Suppressor macrophage (primary cell): Measurements from ENCODE around the gene VSIG10L.

ENCODE experiments used
- DNase-seq, 4 experiments: peaks; one replicate each; pipeline ENCODE4 v3.0.0-alpha.2; 2020 to 2022

The VSIG10L gene

DNA sequence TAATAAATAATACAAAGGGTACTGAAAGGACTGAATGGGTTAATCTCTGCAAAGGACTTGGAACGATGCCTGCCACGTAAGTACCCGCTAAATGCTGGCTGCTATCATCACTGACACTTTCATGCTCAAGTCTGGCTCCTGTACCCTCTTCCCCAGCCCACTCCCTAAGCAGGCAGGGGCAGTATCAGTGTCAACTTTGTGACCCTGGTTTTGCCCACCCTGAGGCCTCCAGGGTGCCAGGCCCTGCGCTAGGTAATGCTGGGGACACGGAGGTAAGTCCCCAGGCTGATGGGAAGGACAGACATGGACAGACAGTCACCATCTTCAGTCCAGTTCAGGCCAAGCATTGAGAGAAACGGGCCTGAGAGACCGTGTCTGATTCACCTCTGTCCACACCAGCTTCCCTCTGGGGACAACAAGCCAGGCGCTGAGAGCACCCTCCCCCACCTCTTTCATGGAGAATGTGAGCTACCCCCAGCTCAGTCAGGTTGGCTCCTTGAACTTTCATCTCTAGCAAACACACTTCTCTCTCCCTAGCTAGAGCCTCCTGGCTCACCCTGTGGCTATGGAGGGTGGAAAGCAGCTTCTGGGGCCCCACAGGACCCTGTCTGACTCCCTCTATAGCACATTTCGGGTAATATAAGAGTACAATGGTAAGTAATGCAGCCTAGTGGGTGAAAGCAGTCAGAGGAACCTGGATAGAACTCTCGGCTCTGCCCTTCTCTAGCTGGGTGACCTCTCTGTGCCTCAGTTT, 23.4 kb upstream of the VSIG10L start:
- peak; percentile 35 to 47 (median 42) for DNase-seq

DNA sequence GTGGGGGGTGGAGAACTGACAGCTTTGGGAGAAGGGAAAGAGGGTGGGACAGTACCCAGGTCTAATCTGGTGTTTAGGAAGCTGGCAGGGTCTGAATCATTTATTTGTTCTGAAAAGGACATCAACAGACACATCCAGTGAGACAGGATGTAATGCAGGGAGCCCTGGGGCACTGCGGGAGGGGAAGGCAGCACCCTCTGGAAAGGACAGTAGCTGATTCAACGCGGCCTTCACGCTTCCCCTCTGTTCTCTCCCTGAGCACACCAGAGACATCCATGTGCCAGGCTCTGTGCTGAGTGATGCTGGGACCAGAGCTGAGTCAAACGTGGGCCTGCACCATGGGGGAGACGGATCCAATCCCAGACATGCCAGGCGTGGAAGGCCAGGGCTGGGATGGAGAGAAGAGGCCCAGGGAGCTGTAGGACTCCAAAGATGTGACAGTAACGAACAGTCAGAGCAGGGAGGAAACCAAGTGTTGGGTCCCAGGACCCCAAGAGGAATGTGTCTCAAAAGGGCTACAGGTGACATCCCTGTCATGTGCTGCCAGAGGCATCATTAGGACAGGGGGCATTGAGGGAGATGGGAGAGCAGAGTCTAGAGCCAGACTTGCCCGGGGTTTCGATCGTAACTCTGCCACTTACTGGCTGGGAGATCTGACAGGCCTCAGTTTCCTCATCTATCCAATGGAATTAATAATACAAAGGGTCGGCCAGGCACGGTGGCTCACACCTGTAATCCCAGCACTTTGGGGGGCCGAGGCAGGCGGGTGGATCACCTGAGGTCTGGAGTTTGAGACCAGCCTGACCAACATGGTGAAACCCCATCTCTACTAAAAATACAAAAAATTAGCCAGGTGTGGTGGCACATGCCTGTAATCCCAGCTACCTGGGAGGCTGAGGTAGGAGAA, 22.5 kb upstream of the VSIG10L start:
- no peak for DNase-seq

DNA sequence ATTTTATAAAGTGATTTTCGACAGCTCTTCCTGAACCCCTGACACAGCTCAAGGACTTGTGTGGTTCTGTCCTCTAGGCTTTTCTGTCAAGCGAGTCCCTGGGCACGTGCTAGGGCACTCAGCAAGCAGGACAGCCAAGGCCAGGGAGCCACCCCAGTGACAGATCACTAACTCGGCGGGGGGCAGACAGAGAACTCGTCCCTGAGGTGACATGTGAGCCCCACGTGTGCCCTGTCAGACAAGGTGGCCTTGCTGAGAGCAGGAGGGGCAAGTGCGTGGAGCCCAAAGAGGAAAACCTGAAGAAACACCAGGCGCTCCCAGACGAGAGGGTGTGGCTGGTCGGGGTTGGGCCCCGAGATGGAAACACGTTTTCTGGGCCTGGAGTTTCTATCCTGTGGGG, 19.3 kb upstream of the VSIG10L start:
- no peak for DNase-seq

DNA sequence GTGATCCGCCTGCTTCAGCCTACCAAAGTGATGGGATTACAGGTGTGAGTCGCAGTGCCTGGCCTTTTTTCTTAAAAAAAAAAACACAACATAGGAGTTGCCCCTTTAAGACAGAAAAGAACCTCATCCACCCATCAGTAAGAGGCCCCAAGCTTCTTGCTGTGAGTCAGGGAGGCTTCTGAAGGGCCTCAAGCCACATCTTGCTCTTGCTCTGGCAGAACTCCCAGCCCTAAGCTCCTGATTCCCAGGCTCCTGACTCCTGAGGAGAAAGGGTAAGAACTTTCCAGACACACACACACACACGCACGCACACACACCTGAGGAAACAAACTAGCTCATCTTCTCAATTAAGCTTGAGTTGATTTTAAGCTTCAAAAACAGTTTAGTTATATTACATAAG, 17.4 kb upstream of the VSIG10L start:
- no peak for DNase-seq

DNA sequence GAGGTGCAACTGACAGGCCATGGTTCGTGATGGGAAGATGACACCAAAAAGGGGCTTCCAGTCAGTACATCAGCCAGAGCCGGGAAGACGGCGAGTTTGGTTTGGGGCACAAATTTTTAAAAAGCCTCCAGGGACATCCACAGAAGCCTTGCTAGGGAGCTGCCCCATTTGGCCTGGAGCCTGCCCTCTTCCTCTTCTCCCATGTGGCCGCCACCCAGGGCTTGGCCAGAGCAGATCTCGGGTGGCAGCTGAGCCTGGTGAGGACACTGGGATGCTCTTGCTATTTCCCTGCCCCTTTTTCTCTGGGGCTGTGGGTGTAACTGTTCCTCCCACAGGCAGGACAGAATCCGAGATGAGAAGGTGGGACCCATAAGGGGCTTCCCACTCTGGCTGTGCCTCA, 16.0 kb upstream of the VSIG10L start:
- DNase-seq, result no peak

DNA sequence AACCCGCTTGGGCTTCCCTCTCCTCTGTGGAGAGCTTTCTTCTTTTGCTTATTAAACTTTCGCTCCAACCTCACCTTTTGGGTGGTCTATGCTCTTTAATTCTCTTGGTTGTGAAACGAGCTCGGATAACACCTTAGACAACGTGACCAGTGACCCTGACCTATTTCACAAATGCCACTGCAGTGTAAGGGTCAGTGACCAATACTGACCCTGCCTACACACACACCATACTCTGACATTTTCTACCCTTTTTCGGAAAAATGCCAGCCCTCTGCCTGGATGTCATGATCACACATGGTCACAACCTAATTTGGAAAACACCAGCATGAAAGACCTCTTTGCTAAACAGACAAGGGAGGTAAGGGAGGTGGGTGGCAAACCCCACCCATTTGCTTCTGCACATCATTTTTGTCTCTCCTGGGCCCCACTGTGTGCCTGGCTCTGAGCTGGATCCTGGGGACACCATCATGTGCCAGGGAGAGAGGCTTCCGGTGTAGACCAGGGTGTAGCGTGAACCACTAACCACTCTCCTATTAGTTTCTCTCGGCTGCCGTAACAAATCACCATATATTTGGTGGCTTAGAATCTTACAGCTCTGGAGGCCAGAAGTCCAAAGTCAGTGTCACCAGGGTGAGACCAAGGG, 14.3 kb upstream of the VSIG10L start:
- DNase-seq, result no peak

DNA sequence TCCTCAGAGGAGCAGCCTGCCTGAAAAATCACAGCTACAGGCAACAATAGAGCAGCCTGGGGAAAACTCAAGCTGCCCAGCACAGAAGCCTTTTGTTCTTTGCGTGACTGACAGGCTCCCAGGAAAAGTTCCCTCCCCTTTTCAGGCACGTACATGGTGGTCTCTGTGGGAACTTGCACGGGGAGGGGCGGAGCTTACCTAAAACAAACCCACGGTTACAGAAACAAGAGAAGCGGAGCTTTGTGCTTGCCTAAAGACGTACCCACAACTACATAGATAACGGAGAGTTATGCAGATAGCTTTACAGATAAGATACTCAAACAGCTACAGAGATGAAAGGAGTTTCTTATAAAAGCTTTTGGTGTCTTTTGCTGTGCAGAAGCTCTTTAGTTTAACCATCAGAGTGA, 12.8 kb upstream of the VSIG10L start:
- DNase-seq, result no peak

DNA sequence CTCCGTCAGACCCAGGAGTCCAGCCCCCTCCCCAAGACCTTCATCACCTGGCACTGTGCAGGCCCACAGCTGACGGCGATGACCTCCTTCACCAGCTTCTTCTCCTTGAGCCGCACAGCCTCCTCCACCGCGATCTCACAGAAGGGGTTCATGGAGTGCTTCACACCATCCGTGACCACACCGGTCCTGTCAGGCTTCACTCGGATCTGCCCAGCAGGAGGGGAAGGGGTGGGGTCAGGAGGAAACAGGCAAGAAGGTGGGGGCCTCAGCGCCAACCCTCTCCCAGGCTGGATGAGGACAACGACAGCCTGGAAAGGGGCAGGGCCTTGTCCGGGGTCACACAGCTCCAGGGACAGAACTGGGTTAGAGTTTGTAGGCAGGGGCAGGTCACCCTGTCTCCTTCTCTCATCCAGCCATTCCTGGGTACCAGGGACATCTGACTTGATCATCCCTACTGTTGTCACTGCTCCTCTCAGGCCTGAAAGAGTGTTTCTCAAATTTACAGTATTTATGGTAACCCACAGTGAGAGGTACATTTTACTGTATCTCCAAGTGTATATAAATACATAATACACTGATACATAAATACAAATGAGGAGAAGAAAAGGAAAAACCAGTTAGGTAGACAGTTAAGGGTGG, 12.3 kb upstream of the VSIG10L start:
- no peak for DNase-seq

DNA sequence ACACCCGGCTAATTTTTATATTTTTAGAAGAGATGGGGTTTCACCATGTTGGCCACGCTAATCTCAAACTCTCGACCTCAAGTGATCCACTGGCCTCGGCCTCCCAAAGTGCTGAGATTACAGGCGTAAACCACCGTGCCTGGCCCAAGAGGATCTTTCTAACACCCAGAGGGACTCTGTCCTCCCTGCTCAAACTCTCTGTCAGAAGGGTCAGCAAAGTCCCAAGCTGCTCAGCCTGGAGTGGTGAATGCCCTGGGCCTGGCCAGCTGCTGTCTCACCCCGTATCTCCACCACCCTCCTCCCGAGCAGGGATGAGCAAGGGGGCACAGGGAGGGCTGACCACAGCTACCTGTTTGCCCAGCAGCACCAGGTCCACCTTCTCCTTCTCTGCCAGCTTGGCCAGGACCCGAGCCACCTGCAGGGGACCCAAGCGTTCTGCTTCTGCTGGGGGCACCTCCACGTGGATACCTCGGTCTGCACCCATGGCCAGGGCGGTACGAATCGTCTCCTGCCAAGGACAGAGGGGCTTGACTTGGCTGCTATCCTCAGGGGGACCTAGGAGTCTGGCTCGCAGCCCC, 10.9 kb upstream of the VSIG10L start:
- DNase-seq, result no peak

DNA sequence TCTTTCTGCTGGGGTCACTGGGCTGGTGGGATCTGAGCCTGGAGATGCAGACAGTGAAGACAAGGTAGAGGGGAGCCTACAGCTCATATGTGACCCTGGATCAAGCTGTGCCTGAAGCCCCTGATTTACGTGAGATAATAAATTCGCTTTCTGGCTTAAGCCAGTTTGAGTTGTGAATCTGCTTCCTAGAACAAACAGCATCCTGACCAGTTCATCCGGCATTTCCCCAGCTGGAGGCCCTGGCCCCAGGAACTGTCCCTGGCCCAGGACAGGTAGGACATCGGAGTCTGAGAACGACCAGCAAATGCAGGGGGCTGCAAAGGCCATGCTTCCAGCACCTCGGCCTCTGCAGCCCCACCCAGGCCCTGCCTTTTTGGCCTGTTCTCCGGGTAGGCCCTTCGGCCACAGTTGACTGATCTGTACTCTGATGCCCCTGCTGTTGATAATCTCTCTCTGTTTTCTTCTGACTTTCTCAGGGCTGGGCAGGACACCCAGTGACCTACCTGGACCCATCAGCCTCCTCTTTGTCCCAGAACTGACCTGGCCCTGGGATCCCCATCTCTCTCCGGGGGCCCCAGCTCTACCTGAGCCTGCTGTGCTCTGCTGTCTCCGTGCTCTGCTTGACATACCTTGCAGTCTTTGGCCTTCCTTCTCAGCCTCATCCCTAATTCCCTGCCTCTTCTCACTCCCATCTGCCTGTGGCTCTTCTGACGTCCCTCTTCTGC, 9.5 kb upstream of the VSIG10L start:
- no peak for DNase-seq

DNA sequence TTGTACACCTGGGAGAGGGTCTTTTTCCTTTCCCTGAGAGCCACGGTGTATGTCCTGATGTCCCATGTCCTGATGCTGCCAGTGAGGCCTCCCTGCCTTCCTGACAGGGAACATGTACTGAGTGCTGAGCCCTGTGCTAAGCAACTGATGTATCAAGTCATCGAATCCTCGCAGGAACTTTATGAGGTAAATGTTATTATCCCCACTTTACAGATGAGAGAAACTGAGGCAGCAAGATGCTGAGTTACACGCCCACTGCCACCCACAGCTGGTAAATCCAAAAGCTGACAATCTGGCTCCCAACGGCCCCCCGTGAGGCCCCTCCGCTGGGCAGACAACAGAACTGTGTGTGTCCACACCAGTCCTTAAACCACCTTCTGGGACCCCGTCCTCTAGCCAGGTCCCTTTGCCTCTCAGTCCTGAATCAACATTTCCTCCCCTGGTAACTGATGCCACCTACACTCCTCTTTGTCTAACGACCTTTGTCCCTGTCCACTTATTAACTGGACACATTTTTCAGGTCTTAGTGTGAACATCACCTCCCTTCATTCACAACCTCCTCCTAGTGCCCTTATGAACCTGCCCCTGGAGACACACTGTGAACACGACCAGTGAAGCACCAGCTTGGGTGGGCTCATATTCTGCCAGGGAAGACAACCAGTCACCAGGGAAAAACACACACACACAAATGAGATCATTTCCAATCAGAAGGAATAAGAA, 5.4 kb upstream of the VSIG10L start:
- DNase-seq, result no peak

DNA sequence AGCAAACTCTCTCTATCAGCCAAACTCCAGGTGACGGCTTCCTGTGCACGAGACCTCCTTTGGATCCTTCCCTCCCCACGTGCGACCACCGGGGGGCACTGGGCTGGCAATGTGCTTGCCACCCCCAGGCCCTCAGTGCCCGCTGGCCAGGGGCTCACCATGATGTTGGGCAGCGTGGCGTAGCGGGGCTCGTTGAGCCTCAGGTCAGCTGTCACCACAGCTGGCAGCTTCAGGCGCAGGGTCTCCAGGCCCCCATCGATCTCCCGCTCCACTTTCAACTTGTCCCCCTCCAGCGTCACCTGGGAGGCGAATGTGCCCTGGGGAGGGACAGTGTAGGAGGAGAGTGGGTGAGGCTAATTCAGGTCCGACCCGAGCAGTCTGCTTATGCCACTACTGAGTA, 4.8 kb upstream of the VSIG10L start:
- DNase-seq, result no peak

DNA sequence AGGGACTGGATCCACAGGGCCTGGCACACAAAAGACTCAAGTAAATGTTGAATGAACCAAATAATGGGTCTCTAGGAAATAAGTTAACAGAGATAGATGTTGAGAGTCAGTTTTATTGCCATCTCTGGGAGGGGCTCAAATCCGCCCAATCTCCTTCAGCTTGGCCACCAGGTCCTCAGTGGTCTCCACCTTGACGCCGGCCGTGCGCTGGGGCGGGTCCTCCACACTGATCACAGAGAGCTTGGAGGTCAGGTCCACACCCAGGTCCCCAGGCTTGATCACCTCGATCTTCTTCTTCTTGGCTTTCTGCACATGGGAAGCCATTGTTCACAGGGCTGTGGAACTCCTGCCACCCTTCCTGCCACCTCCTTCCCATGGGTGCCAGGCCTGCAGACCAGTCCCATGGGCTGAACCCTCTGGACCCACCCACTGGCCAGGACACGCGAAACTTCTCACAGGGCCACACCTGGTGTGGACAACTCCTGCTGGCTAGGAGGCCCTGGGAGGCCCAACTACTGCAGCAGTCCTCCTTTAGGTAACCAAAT, 3.2 kb upstream of the VSIG10L start:
- no peak for DNase-seq

DNA sequence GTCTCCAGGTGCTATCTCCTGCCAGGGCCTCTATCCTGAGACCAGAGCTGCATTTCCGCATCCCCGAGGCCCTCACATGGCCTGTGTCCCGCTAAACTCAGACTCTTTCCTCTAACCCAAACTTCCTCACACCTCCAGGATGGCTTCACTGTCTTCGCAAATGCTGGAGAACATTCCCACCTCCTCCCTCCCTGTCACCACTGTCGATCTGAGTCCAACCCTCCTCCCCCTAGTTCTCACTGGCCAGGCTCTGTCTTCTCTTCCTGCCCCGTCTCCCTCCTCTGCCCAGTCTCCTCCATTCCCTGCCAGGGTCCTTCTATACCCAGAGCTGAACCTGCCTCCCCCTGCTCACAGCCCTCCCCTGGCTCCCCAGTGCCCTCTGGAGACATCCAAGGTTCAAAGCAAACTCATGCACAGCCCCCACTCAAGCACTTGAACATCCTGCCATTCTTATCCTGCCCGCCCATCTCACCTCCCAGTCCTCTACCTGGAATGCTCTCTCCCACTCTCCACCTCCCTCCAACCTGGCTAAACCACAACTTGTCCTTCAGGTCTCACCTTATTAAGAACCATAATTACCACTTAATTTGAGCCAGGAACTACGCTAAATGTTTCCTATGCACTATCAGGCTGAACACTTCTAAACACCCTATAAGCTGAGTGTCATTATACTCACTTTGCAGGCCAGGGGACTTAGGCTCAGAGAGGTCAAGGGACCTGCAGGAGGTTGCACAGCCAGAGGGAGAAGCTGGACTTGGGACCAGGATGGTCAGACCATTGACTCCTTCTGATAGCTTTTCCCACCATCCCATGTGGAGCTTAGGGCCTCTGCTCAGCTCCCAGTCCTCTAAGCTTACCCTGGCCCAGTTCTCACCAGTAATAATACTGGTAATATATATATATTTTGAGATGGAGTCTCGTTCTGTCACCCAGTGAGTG, 961 bp upstream of the VSIG10L start:
- no peak for DNase-seq

DNA sequence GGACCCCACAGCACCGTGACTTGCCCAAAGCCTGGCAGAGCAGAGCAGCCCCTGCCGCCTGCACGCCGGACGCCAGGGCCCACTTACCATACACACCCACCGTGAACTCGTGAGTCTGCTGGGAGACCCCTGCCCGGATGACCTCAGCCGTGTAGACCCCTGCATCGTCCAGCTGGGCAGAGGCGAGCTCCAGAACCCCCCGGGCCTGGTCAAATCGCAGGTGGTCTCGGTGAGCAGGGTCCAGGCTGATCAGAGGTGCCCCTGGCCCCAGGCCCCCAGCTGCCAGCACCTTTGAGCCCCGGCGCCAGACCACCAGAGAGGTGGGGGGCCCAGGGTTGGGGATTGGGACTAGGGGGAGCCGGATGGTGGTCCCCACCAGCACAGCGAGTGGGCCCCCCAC, 873 bp downstream of the VSIG10L start:
- DNase-seq, result no peak

DNA sequence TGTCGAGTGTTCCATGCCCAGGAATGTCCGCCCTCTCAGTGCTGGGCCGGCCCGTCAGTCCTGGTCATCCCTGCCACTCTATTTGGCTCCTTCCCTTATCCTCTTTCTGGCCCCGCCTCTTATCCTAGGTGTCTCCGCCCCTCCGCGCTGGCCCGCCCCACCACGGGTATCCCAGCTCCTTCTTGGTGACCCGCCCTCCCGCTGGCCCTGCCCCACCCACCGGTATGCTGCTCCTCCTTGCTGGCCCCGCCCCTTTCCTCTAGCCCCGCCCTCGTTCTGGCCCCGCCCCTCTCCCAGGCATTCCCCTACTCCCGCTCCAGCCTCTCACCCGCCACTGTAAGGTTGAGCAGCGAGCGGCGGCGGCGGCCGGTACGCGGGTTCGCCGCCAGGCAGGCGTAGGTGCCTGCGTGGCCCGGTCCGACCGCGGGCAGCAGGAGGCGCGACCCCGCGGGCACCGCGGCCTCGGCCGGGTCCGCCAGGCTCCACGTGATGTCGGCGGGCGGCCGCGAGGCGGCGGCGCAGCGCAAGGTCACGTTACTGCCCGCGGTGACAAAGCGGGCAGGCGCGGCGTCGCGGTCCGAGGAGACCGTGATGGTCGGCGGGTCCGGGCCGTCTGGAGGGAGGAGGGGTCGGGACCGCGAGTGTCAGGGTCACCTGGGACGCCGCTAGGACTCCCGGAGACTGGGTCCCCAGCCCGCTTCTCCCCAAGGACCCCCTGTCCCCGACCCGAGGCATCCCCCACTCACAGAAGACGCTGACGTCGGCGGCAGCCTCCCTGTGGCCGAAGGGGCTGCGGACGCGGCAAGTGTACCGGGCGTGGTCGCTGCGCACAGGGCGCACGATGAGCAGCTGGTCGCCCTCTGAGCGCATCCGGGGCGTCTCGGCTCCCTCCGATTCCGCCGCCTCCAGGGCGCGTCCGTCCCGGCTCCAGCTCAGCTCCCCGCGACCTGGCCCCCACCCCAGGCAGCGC, 2.0 kb downstream of the VSIG10L start:
- peak; percentile 98 to 99 (median 98) for DNase-seq

DNA sequence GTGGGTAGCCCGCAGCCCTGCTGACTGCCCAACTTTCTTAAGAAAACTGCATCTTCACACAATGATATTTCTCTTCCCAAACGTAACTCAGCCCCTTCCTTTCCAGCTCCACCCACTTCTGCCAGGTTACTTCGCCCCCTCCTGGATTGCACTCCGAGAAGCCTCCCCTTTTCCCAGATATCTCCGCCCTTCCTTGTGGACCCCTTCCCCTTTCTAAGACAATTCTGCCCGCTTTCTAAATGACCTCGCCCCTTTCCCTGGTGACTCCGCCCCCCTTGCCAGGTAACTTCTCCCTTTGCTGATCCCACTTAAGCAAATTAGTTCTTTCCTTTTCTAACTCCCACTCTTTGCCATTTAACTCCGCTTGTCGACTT, 2.6 kb downstream of the VSIG10L start:
- DNase-seq, result no peak

DNA sequence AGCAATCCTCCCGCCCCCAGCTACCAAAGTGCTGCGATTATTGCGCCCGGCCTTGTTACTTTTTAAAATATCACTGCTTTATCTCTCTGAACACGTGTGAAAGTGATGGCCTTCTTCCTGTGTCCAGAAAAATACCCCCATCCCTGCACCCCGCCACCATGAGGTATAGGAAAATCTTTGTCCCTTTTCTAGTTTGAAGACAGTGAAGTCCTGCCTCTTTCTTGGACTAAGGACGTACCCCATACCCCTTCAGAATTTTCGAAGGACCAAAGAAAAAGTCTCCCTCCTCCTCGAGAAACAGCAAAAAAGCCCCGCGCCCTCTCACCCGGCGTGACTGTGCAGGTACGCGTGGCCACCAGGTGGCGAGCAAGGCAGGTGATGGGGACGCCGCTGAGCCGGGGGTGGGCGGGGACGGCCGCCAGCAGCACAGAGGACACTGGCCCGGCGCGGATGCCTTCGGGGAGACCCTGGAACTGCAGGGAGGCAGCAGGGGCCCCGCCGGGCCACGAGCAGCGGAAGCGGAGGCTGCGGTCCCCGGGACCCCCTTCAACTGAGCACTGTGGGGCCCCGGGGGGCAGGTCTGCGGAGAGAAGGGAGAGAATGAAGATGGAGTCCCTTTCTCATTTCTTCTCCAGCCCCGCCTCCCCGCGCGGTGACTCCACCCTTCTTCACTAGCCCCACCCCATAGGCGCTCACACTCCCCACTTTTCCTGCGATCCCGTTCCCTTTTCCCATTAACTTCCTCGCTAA, 3.2 kb downstream of the VSIG10L start:
- peak; percentile 66 to 90 (median 76) for DNase-seq
